Ammon's horn (tissue), 1 donor: ENCODE measurements around the gene ALG10B.

Experiments
- DNase-seq: peaks from one replicate; pipeline ENCODE4 v3.0.0-alpha.2; 2016; ENCODE audit warnings: low spot score

Gene ALG10B

GRCh38 chr12:38374751-38375150 is 58.2 kb downstream of the ALG10B start:
- no peak for DNase-seq
